GM23338 (cell line): ENCODE data around the gene PLA2G2E. TPM values are rescaled to one million over a fixed set of nuclear protein-coding genes. Genes with fewer than 3 reads are reported as not detected.

Source experiments
- ATAC-seq: fragments of 200-7000 bp; cut with Tn5 transposase; 3 replicates; pipeline ENCODE4 v1.9.1; 2020
- DNase-seq: peaks from one replicate; pipeline ENCODE4 v3.0.0-alpha.2; 2015; ENCODE audit warnings: low spot score
- H2AFZ ChIP-seq: fragments of 200-600 bp; sonication (generic); 2 replicates; pipeline ENCODE4 v1.8.0; 2016; ENCODE audit warnings: antibody characterized with exemption, mild to moderate bottlenecking, moderate library complexity
- H3F3A ChIP-seq: fragments of 200-600 bp; sonication (generic); replicated peaks from 2 replicates; pipeline ENCODE4 v1.8.0; 2017; ENCODE audit warnings: antibody characterized with exemption, mixed run types, low read depth
- H3K27ac ChIP-seq: fragments of 200-600 bp; sonication (generic); 2 replicates; pipeline ENCODE4 v1.6.1; 2016; ENCODE audit warnings: low read depth
- H3K27me3 ChIP-seq: fragments of 200-600 bp; sonication (generic); 2 replicates; pipeline ENCODE4 v1.8.0; 2016; ENCODE audit warnings: mild to moderate bottlenecking, mixed run types, moderate library complexity; ENCODE audit not compliant: insufficient read depth
- H3K36me3 ChIP-seq: fragments of 200-600 bp; sonication (generic); 2 replicates; pipeline ENCODE4 v1.8.0; 2016; ENCODE audit warnings: mild to moderate bottlenecking; ENCODE audit not compliant: insufficient read depth
- H3K4me1 ChIP-seq: fragments of 200-600 bp; sonication (generic); 2 replicates; pipeline ENCODE4 v1.8.0; 2016; ENCODE audit warnings: mild to moderate bottlenecking, moderate library complexity; ENCODE audit not compliant: insufficient read depth
- H3K4me2 ChIP-seq: fragments of 200-600 bp; sonication (generic); 2 replicates; pipeline ENCODE4 v1.7.1; 2017; ENCODE audit warnings: mixed run types
- H3K4me3 ChIP-seq: fragments of 200-600 bp; sonication (generic); 2 replicates; pipeline ENCODE4 v1.6.1; 2016; ENCODE audit warnings: mixed run types
- H3K79me2 ChIP-seq: fragments of 200-600 bp; sonication (generic); replicated peaks from 2 replicates; pipeline ENCODE4 v1.8.0; 2017; ENCODE audit warnings: mild to moderate bottlenecking; ENCODE audit not compliant: insufficient read depth
- H3K9me2 ChIP-seq: fragments of 200-600 bp; sonication (generic); 2 replicates; pipeline ENCODE4 v1.8.0; 2017; ENCODE audit not compliant: insufficient read depth
- H4K20me1 ChIP-seq: fragments of 200-600 bp; sonication (generic); replicated peaks from 2 replicates; pipeline ENCODE4 v1.8.0; 2017; ENCODE audit warnings: mild to moderate bottlenecking; ENCODE audit not compliant: insufficient read depth
- H3K27ac Mint-ChIP-seq: 2 replicates; pipeline ENCODE4 v1.8.0; 2020; ENCODE audit warnings: inconsistent platforms, mild to moderate bottlenecking, moderate library complexity, mixed read lengths
- H3K27me3 Mint-ChIP-seq: 3 replicates; pipeline ENCODE4 v1.8.0; 2022; ENCODE audit warnings: low read depth, mild to moderate bottlenecking, moderate library complexity, mixed read lengths, inconsistent platforms; ENCODE audit not compliant: insufficient read depth, poor library complexity
- H3K36me3 Mint-ChIP-seq: 3 replicates; pipeline ENCODE4 v1.8.0; 2021; ENCODE audit warnings: low read depth, mild to moderate bottlenecking, inconsistent platforms, moderate library complexity, mixed read lengths
- H3K4me1 Mint-ChIP-seq: 3 replicates; pipeline ENCODE4 v1.8.0; 2020; ENCODE audit warnings: mild to moderate bottlenecking, inconsistent platforms, mixed read lengths
- H3K4me3 Mint-ChIP-seq: 3 replicates; pipeline ENCODE4 v1.8.0; 2021; ENCODE audit warnings: moderate library complexity, mild to moderate bottlenecking, inconsistent platforms, mixed read lengths
- H3K9me3 Mint-ChIP-seq: 3 replicates; pipeline ENCODE4 v1.8.0; 2020; ENCODE audit warnings: moderate library complexity, mild to moderate bottlenecking, inconsistent platforms, mixed read lengths
- CREB1 ChIP-seq: fragments of 250-450 bp; sonication (Bioruptor Pico); IDR thresholded peaks from 2 replicates; pipeline ENCODE4 v1.5.0; 2020; ENCODE audit warnings: low read depth, mild to moderate bottlenecking, moderate library complexity
- CTCF ChIP-seq, 2 experiments: fragments of 200-600 bp in 1 of 2; sonication (generic) in 1 of 2; conservative IDR thresholded peaks; 2 replicates each; pipeline versions ENCODE4 v1.5.1 to v1.6.1; 2016 to 2017; ENCODE audit warnings: antibody characterized with exemption in 2 of 2, low read depth in 2 of 2, mild to moderate bottlenecking in 2 of 2, moderate library complexity in 1 of 2
- ETS1 ChIP-seq: IDR thresholded peaks from 2 replicates; pipeline ENCODE4 v1.6.1; 2016; ENCODE audit warnings: antibody characterized with exemption
- EZH2 ChIP-seq: fragments of 200-600 bp; sonication (generic); IDR thresholded peaks from one replicate; pipeline ENCODE4 v1.8.0; 2017; ENCODE audit warnings: antibody characterized with exemption, mild to moderate bottlenecking, low read depth; ENCODE audit not compliant: unreplicated experiment
- EZH2phosphoT487 ChIP-seq: fragments of 200-600 bp; sonication (generic); IDR thresholded peaks from one replicate; pipeline ENCODE4 v1.8.1; 2018; ENCODE audit warnings: antibody characterized with exemption; ENCODE audit not compliant: unreplicated experiment
- JUNB ChIP-seq: IDR thresholded peaks from one replicate; pipeline ENCODE4 v1.6.1; 2016; ENCODE audit warnings: antibody characterized with exemption; ENCODE audit not compliant: unreplicated experiment
- NANOG ChIP-seq: IDR thresholded peaks from 2 replicates; pipeline ENCODE4 v1.6.1; 2016; ENCODE audit warnings: antibody characterized with exemption, borderline replicate concordance
- POLR2AphosphoS5 ChIP-seq: IDR thresholded peaks from 2 replicates; pipeline ENCODE4 v1.6.1; 2016; ENCODE audit warnings: antibody characterized with exemption, low read depth
- REST ChIP-seq: IDR thresholded peaks from one replicate; pipeline ENCODE4 v1.6.1; 2018; ENCODE audit warnings: antibody characterized with exemption; ENCODE audit not compliant: unreplicated experiment
- STAT1 ChIP-seq: IDR thresholded peaks from one replicate; pipeline ENCODE4 v1.6.1; 2016; ENCODE audit warnings: antibody characterized with exemption; ENCODE audit not compliant: unreplicated experiment
- ZNF114 ChIP-seq: fragments of 250-450 bp; sonication (Bioruptor Pico); IDR thresholded peaks from 2 replicates; pipeline ENCODE4 v1.5.0; 2020; ENCODE audit warnings: mild to moderate bottlenecking, moderate library complexity
- ZNF331 ChIP-seq: fragments of 250-450 bp; sonication (Bioruptor Pico); IDR thresholded peaks from 2 replicates; pipeline ENCODE4 v1.5.0; 2020; ENCODE audit warnings: low read depth, mild to moderate bottlenecking, moderate library complexity
- ZNF462 ChIP-seq: fragments of 250-450 bp; sonication (Bioruptor Pico); IDR thresholded peaks from 2 replicates; pipeline ENCODE4 v1.5.0; 2020; ENCODE audit warnings: mild to moderate bottlenecking, moderate library complexity
- polyA plus RNA-seq: library from polyadenylated mRNA; unstranded; fragments of >200 nt; fragmentation: Nextera tagmentation; extraction: Ambion mirVana; gene quantifications from 2 replicates; pipeline ENCODE4 v1.2.1, GENCODE V29; 2016
- total RNA-seq: library from RNA; depleted of rRNA; stranded (reverse); fragments of >200 nt; shearing (Covaris generic); gene quantifications from 2 replicates; pipeline ENCODE4 v1.2.3, GENCODE V29; 2014

The PLA2G2E gene
- total and polyA plus RNA-seq, 2 experiments from 2014 or later = not detected

- Histone ChIP-seq H2AFZ (no peak overlapping the region), H3K9me2 (no peaks in the 10 kb centered on the region), H3K36me3 (no peaks in the 10 kb centered on the region), H3K79me2 (no peaks in the 10 kb centered on the region), H3K27me3 (no peaks in the 10 kb centered on the region), H3F3A (no peaks in the 10 kb centered on the region), H3K4me2 (no peak overlapping the region), H3K27ac (no peak overlapping the region), H3K4me1 (no peaks in the 10 kb centered on the region), H3K4me3 (no peak overlapping the region), H4K20me1 (no peaks in the 10 kb centered on the region)
- no peak for TF ChIP-seq REST
- no peak for TF ChIP-seq CREB1 (CRISPR knock-in tag)
- no peak for TF ChIP-seq CTCF (conservative IDR thresholded peaks at IDR 0.05; ENCODE audit: low read depth in 2 of 2)
- TF ChIP-seq ZNF462 = no peak
- no peak for TF ChIP-seq POLR2AphosphoS5
- no peak for TF ChIP-seq ZNF331 (CRISPR knock-in tag)
- TF ChIP-seq JUNB = no peak
- TF ChIP-seq ZNF114 (CRISPR knock-in tag) = no peak
- no peak for TF ChIP-seq ETS1
- TF ChIP-seq EZH2 = no peak
- no peak for TF ChIP-seq EZH2phosphoT487
- no peak for TF ChIP-seq NANOG
- TF ChIP-seq STAT1 = no peak
- no peak for DNase-seq
- H3K36me3 Mint-ChIP-seq = peaks cover 4% of the 10 kb centered on the region; the same call in 1 of the 3 replicates
- H3K27ac Mint-ChIP-seq = no peak overlapping the region
- peaks cover 4% of the 10 kb centered on the region for H3K9me3 Mint-ChIP-seq
- peaks cover 6% of the 10 kb centered on the region; the same call in 2 of the 3 replicates for H3K4me1 Mint-ChIP-seq
- ATAC-seq = no peak
- no peak overlapping the region for H3K4me3 Mint-ChIP-seq
- peaks cover 6% of the 10 kb centered on the region for H3K27me3 Mint-ChIP-seq
Measured at GRCh38 chr1:19967808-19968207, 44.4 kb upstream of the PLA2G2E start.
